Activated naive CD4-positive, alpha-beta T cell treated with anti-CD3 and anti-CD28 coated beads, Interleukin-2, amount 10 ng/mL, durations not matched to agents 7 days and 5 days (primary cell): ENCODE results near the gene LHCGR.
"Not testable (repeated sequence)": the region's sequence is repeated elsewhere in the genome, so short reads cannot be mapped to it uniquely, and the experiment has no call there.

Experiments used
- CTCF ChIA-PET: fragments of 350-600 bp; sonication (Branson Sonifier 250); formaldehyde crosslinking; loops from one replicate; lab custom pipeline; 2021; ENCODE audit warnings: antibody characterized with exemption; lab: Charles Lee
- DNase-seq: peaks from one replicate; pipeline ENCODE4 v3.0.0-alpha.2; 2020
- H3K27ac Mint-ChIP-seq: one replicate; pipeline ENCODE4 v1.8.0; 2021; ENCODE audit warnings: mild to moderate bottlenecking, moderate library complexity, mixed read lengths
- H3K27me3 Mint-ChIP-seq: one replicate; pipeline ENCODE4 v1.8.0; 2021; ENCODE audit warnings: mild to moderate bottlenecking, mixed read lengths
- H3K36me3 Mint-ChIP-seq: one replicate; pipeline ENCODE4 v1.8.0; 2021; ENCODE audit warnings: mixed read lengths
- H3K4me1 Mint-ChIP-seq: one replicate; pipeline ENCODE4 v1.8.0; 2021; ENCODE audit warnings: mixed read lengths
- H3K4me3 Mint-ChIP-seq: one replicate; pipeline ENCODE4 v1.8.0; 2021; ENCODE audit warnings: mild to moderate bottlenecking, moderate library complexity, mixed read lengths
- H3K9me3 Mint-ChIP-seq: one replicate; pipeline ENCODE4 v1.8.0; 2021; ENCODE audit warnings: mixed read lengths

The LHCGR gene

GRCh38 chr2:48709096-48710034 is 46.2 kb downstream of the LHCGR start:
- no peak for DNase-seq
- Mint-ChIP-seq H3K9me3 (no peaks in the 10 kb centered on the region), H3K4me3 (no peak overlapping the region), H3K27ac (no peak overlapping the region), H3K36me3 (no peaks in the 10 kb centered on the region), H3K27me3 (peaks cover 6% of the 10 kb centered on the region), H3K4me1 (peaks cover 6% of the 10 kb centered on the region)
- CTCF ChIA-PET = no interaction called here

- no peaks in the 10 kb centered on the region for H3K9me3 Mint-ChIP-seq
- peaks cover 6% of the 10 kb centered on the region for H3K4me1 Mint-ChIP-seq
- CTCF ChIA-PET = no interaction called here
- H3K27me3 Mint-ChIP-seq = peaks cover 3% of the 10 kb centered on the region
- DNase-seq = peak; percentile 47
- no peak overlapping the region for H3K27ac Mint-ChIP-seq
- no peak overlapping the region for H3K4me3 Mint-ChIP-seq
- no peaks in the 10 kb centered on the region for H3K36me3 Mint-ChIP-seq
These were observed 48.1 kb downstream of the LHCGR start for GRCh38 chr2:48707466-48707865.

- DNase-seq = not testable (repeated sequence)
These were observed 51.9 kb downstream of the LHCGR start for GRCh38 chr2:48703621-48704020.

GRCh38 chr2:48699348-48699930 is 56.1 kb downstream of the LHCGR start:
- H3K4me1 Mint-ChIP-seq = no peaks in the 10 kb centered on the region
- no peaks in the 10 kb centered on the region for H3K27me3 Mint-ChIP-seq
- H3K9me3 Mint-ChIP-seq = no peaks in the 10 kb centered on the region
- CTCF ChIA-PET = no interaction called here
- no peak overlapping the region for H3K27ac Mint-ChIP-seq
- no peak for DNase-seq
- no peaks in the 10 kb centered on the region for H3K36me3 Mint-ChIP-seq
- H3K4me3 Mint-ChIP-seq = no peak overlapping the region

More at GRCh38 chr2:48703621-48704020, 51.9 kb downstream of the LHCGR start:
- H3K4me1 Mint-ChIP-seq, CTCF ChIA-PET, H3K27ac Mint-ChIP-seq, H3K27me3 Mint-ChIP-seq, H3K36me3 Mint-ChIP-seq, H3K9me3 Mint-ChIP-seq, H3K4me3 Mint-ChIP-seq: not testable (repeated sequence)

DNA sequence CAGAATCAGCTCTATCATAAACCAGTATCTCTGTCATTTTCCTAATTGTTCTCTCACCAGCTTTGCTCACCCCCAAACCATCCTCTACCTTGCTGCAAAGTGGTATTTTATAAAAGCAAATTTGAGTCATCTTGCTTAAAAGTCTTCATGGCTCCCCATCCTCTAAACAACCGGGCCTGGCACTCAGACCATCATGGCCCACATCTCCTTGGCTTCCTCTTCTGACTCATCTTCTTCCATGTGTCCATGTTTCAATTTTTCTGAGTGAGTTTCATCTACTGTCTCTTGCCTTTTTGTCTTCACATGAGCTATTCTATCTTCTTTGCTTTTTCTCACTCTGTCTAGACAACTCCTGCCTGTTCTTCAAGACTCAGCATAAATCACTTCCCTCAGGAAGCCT is 58.6 kb downstream of the LHCGR start:
- H3K4me1 Mint-ChIP-seq = no peaks in the 10 kb centered on the region
- CTCF ChIA-PET = no interaction called here

GRCh38 chr2:48695991-48696390 is 59.5 kb downstream of the LHCGR start:
- CTCF ChIA-PET = no interaction called here
- H3K27ac Mint-ChIP-seq = no peak overlapping the region
- H3K4me3 Mint-ChIP-seq = no peak overlapping the region
- H3K9me3 Mint-ChIP-seq = no peaks in the 10 kb centered on the region
- no peak for DNase-seq
- no peaks in the 10 kb centered on the region for H3K36me3 Mint-ChIP-seq
- H3K27me3 Mint-ChIP-seq = peaks cover 4% of the 10 kb centered on the region
- H3K4me1 Mint-ChIP-seq = no peaks in the 10 kb centered on the region

More for the DNA sequence above, 58.6 kb downstream of the LHCGR start:
- DNase-seq = no peak
- Mint-ChIP-seq H3K27me3 (peaks cover 4% of the 10 kb centered on the region), H3K36me3 (no peaks in the 10 kb centered on the region), H3K9me3 (no peaks in the 10 kb centered on the region), H3K27ac (no peak overlapping the region), H3K4me3 (no peak overlapping the region)

DNA sequence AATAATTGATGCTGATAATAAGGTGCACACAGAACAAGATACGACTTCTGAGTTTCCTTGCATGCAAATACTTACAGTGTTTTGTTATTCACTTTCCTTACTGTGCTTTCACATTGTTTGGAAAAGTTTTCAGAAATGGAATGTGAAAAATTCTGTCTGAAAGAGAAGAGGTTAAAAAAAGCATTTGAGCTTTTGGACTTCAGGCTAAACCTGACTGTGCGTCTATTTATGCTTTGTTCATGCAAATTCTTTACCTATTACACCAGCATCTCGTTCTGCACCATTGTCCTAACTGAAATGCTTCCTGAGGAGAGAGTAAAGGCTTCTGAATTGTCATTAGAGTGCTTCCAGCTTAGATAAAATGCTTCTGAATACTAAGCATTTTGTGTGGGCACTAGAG is 61.4 kb downstream of the LHCGR start:
- Mint-ChIP-seq H3K36me3 (no peaks in the 10 kb centered on the region), H3K4me3 (no peak overlapping the region), H3K4me1 (no peaks in the 10 kb centered on the region), H3K27ac (no peak overlapping the region), H3K9me3 (no peaks in the 10 kb centered on the region), H3K27me3 (peaks cover 4% of the 10 kb centered on the region)
- DNase-seq = no peak
- CTCF ChIA-PET = no interaction called here

- Mint-ChIP-seq H3K36me3 (no peaks in the 10 kb centered on the region), H3K4me1 (no peaks in the 10 kb centered on the region), H3K9me3 (no peaks in the 10 kb centered on the region), H3K4me3 (no peak overlapping the region), H3K27ac (no peak overlapping the region), H3K27me3 (peaks cover 4% of the 10 kb centered on the region)
- no peak for DNase-seq
- CTCF ChIA-PET = no interaction called here
These were observed 61.9 kb downstream of the LHCGR start for GRCh38 chr2:48693645-48694044.

- Mint-ChIP-seq H3K4me1 (no peaks in the 10 kb centered on the region), H3K27me3 (peaks cover 4% of the 10 kb centered on the region), H3K36me3 (no peaks in the 10 kb centered on the region), H3K4me3 (no peak overlapping the region), H3K27ac (no peak overlapping the region), H3K9me3 (no peaks in the 10 kb centered on the region)
- DNase-seq = no peak
- CTCF ChIA-PET = no interaction called here
These were observed 62.5 kb downstream of the LHCGR start for GRCh38 chr2:48693066-48693465.

GRCh38 chr2:48691935-48692691 is 63.4 kb downstream of the LHCGR start:
- H3K27ac Mint-ChIP-seq = no peak overlapping the region

GRCh38 chr2:48685126-48685525 is 70.4 kb downstream of the LHCGR start:
- H3K9me3 Mint-ChIP-seq = no peaks in the 10 kb centered on the region
- H3K4me1 Mint-ChIP-seq = no peaks in the 10 kb centered on the region
- H3K27me3 Mint-ChIP-seq = peaks cover 7% of the 10 kb centered on the region
- no peak overlapping the region for H3K4me3 Mint-ChIP-seq
- DNase-seq = no peak
- CTCF ChIA-PET = no interaction called here
- no peaks in the 10 kb centered on the region for H3K36me3 Mint-ChIP-seq
- H3K27ac Mint-ChIP-seq = no peak overlapping the region

More at GRCh38 chr2:48691935-48692691, 63.4 kb downstream of the LHCGR start:
- no peak for DNase-seq
- Mint-ChIP-seq H3K27me3 (peaks cover 4% of the 10 kb centered on the region), H3K36me3 (no peaks in the 10 kb centered on the region), H3K4me1 (no peaks in the 10 kb centered on the region), H3K4me3 (no peak overlapping the region), H3K9me3 (no peaks in the 10 kb centered on the region)
- CTCF ChIA-PET = no interaction called here

DNA sequence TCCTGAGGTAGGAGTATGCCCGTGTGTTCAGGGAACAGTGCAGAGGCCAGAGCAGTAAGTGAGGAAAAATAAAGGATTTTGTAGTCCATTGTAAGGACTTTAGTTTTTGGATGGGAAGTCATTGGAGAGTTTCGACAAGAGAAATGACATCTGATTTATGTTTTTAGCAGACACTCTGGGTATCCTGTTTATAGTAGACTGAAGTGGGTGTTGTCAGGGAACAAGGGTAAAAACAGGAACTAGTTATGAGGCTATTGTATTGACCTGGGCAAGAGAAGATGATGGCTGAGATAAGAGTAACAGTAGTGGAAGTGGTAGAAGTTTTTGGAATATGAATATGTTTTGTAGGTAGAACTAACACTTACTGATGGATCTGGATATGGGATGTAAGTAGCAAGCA is 78.1 kb downstream of the LHCGR start:
- CTCF ChIA-PET = no interaction called here
- Mint-ChIP-seq H3K4me1 (no peaks in the 10 kb centered on the region), H3K36me3 (no peaks in the 10 kb centered on the region), H3K27me3 (peaks cover 3% of the 10 kb centered on the region), H3K9me3 (no peaks in the 10 kb centered on the region), H3K27ac (no peak overlapping the region), H3K4me3 (no peak overlapping the region)
- no peak for DNase-seq

- H3K4me3 Mint-ChIP-seq = no peak overlapping the region
- CTCF ChIA-PET = no interaction called here
- H3K9me3 Mint-ChIP-seq = no peaks in the 10 kb centered on the region
- H3K27ac Mint-ChIP-seq = no peak overlapping the region
- no peak for DNase-seq
- H3K36me3 Mint-ChIP-seq = no peaks in the 10 kb centered on the region
- no peaks in the 10 kb centered on the region for H3K27me3 Mint-ChIP-seq
- no peaks in the 10 kb centered on the region for H3K4me1 Mint-ChIP-seq
These were observed 80.6 kb downstream of the LHCGR start for GRCh38 chr2:48674933-48675332.

DNA sequence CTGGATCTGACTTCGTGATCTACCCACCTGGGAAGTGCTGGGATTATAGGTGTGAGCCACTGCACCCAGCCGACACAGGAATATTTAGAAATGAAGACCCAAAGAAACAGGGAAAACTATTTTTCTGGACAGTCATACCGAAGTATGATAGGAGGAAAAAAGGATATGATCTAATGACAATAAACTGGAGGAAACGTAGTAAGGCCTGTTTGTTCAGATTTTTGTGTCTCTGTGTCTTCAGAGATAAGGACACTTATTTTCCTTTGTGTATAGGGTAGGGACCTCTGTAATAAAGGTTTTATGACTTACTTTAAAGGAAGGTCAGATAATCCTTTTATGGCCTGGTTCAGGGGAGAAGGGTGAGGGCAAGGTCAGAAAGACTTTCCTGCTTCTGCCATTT is 81.9 kb downstream of the LHCGR start:
- no peak for DNase-seq
- H3K9me3 Mint-ChIP-seq = no peaks in the 10 kb centered on the region
- no peaks in the 10 kb centered on the region for H3K27me3 Mint-ChIP-seq

More for the DNA sequence above, 81.9 kb downstream of the LHCGR start:
- CTCF ChIA-PET = no interaction called here
- Mint-ChIP-seq H3K4me3 (no peak overlapping the region), H3K36me3 (no peaks in the 10 kb centered on the region), H3K27ac (no peak overlapping the region), H3K4me1 (no peaks in the 10 kb centered on the region)
